Naive thymus-derived CD8-positive, alpha-beta T cell (primary cell): ENCODE measurements around the gene POLR3H. TPM values are rescaled to one million over a fixed set of nuclear protein-coding genes. Genes with fewer than 3 reads are reported as not detected.

Source experiments
- ATAC-seq, 2 donors: fragments of 150-1000 bp; cut with Tn5 transposase in 1 of 2; sonication (Bioruptor Pico), chemical (Tn5 transposase) in 1 of 2; 1 replicate in 1 of 2; 2 replicates in 1 of 2; pipeline ENCODE4 v1.10.0; 2021; ENCODE audit warnings: mild to moderate bottlenecking in 2 of 2, moderate library complexity in 2 of 2
- POLR2A ChIA-PET: fragments of 350-600 bp; sonication (Branson Sonifier 250); formaldehyde crosslinking; loops from one replicate; lab custom pipeline; 2021; ENCODE audit warnings: antibody characterized with exemption; lab: Charles Lee
- DNase-seq, 10 donors: peaks; one replicate each; pipeline versions ENCODE4 v3.0.0 to v3.0.0-alpha.2; 2020 to 2022
- H3K27ac Mint-ChIP-seq, 10 donors: one replicate each; pipeline ENCODE4 v1.8.0; 2020 to 2022; ENCODE audit warnings: mild to moderate bottlenecking in 10 of 10, mixed read lengths in 10 of 10, moderate library complexity in 4 of 10, inconsistent platforms in 1 of 10
- H3K27me3 Mint-ChIP-seq, 5 donors: one replicate each; pipeline ENCODE4 v1.8.0; 2021 to 2022; ENCODE audit warnings: mixed read lengths in 5 of 5
- H3K36me3 Mint-ChIP-seq, 3 donors: one replicate each; pipeline ENCODE4 v1.8.0; 2020 to 2022; ENCODE audit warnings: mixed read lengths in 3 of 3, mild to moderate bottlenecking in 2 of 3, inconsistent platforms in 1 of 3
- H3K4me1 Mint-ChIP-seq, 4 donors: one replicate each; pipeline ENCODE4 v1.8.0; 2021 to 2022; ENCODE audit warnings: mixed read lengths in 4 of 4
- H3K4me3 Mint-ChIP-seq, 10 donors: one replicate each; pipeline ENCODE4 v1.8.0; 2020 to 2022; ENCODE audit warnings: mild to moderate bottlenecking in 10 of 10, mixed read lengths in 10 of 10, moderate library complexity in 6 of 10, inconsistent platforms in 1 of 10
- H3K9me3 Mint-ChIP-seq, 9 donors: one replicate each; pipeline ENCODE4 v1.8.0; 2020 to 2022; ENCODE audit warnings: mixed read lengths in 9 of 9, mild to moderate bottlenecking in 3 of 9, inconsistent platforms in 1 of 9, moderate library complexity in 1 of 9
- polyA plus RNA-seq, 3 donors: library from polyadenylated mRNA; unstranded; fragments of 300-500 nt; fragmentation: Illumina TruSeq; gene quantifications; one replicate each; pipeline ENCODE4 v1.2.3, GENCODE V29; 2021
- total RNA-seq, 8 experiments: library from RNA in 2 of 8; stranded (reverse) in 2 of 8; gene quantifications; one replicate each; pipeline ENCODE4 v1.2.3 and lab custom pipeline; 2021 to 2026

The POLR3H gene
- total and polyA plus RNA-seq, 5 experiments from 2014 or later: 24.7 to 54.6 (median 30.9) TPM

- POLR2A ChIA-PET: interaction anchor here (1.4 kb wide), 1 partner anchor 36 kb away, joined by 5 read pairs; the partner anchor contains the start of gene TOB2
- Mint-ChIP-seq H3K9me3 (no peaks in the 10 kb centered on the region), H3K27ac (peak overlapping the region in 6 of 10 donors; percentile 14 to 44 (median 25)), H3K4me1 (peaks cover 18 to 81% (median 66%) of the 10 kb centered on the region in 4 donors), H3K4me3 (no peak overlapping the region), H3K36me3 (peaks cover 0 to 28% (median 0%) of the 10 kb centered on the region in 3 donors), H3K27me3 (no peaks in the 10 kb centered on the region)
- ATAC-seq: no peak
- no peak for DNase-seq
Observed at GRCh38 chr22:41482319-41482935, 61.8 kb downstream of the POLR3H start.

DNA sequence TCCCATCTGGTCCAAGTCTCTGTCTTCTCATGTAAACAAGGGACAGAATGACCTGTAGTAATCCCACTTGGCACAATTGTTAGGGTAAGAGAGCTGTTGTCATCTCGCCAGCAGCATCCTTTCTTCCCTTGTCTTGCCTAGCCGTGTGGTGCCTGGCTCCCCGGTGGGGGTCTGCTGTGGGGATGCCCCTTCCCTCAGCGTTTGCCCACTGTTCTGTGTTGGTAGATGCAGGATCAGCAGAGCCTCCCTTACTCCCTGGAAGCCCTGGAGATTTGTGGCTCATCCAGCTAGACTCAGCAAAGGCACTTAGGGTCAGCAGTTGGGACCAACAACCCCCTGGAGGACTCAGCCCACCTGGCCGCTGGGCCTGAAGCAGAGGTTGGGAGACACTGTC, 62.3 kb downstream of the POLR3H start:
- POLR2A ChIA-PET: interaction anchor here (1.4 kb wide), 1 partner anchor 36 kb away, joined by 5 read pairs; the partner anchor contains the start of gene TOB2
- no peak for ATAC-seq

GRCh38 chr22:41481131-41481830, 63.0 kb downstream of the POLR3H start:
- peaks cover 16 to 75% (median 56%) of the 10 kb centered on the region in 4 donors for H3K4me1 Mint-ChIP-seq
- H3K27me3 Mint-ChIP-seq: no peaks in the 10 kb centered on the region
- ATAC-seq (no peak), DNase-seq (no peak)
- no peaks in the 10 kb centered on the region for H3K9me3 Mint-ChIP-seq
- no peak overlapping the region for H3K4me3 Mint-ChIP-seq
- POLR2A ChIA-PET: no interaction called here
- peaks cover 0 to 28% (median 0%) of the 10 kb centered on the region in 3 donors for H3K36me3 Mint-ChIP-seq
- H3K27ac Mint-ChIP-seq: peak overlapping the region in 2 of 10 donors; percentile 19 to 51

More for the DNA sequence above, 62.3 kb downstream of the POLR3H start:
- peaks cover 0 to 26% (median 0%) of the 10 kb centered on the region in 3 donors for H3K36me3 Mint-ChIP-seq
- H3K27ac Mint-ChIP-seq: peak overlapping the region in 2 of 10 donors; percentile 14 to 51
- no peak for DNase-seq
- H3K4me1 Mint-ChIP-seq: peaks cover 18 to 79% (median 61%) of the 10 kb centered on the region in 4 donors
- no peak overlapping the region for H3K4me3 Mint-ChIP-seq
- H3K27me3 Mint-ChIP-seq: no peaks in the 10 kb centered on the region
- H3K9me3 Mint-ChIP-seq: no peaks in the 10 kb centered on the region

DNA sequence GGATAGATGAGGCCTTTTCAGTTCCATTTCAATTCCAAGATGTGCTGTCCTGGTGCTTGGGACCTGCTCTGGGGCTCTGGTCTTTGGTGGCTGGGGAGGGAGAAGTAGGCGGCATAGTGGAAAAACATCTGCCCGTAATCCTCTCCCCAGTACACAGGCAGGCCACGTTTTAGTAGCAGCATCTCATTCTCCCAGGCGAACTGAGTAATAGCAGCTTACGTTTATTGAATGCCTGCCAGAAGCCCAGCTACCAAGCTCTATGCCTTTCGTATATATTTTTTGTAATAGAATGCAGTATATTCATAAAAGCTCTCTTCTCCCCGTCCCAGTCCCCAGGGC, 63.9 kb downstream of the POLR3H start:
- H3K27me3 Mint-ChIP-seq: no peaks in the 10 kb centered on the region
- DNase-seq (no peak), ATAC-seq (no peak)
- H3K4me1 Mint-ChIP-seq: peaks cover 13 to 75% (median 52%) of the 10 kb centered on the region in 4 donors
- H3K4me3 Mint-ChIP-seq: no peak overlapping the region
- H3K36me3 Mint-ChIP-seq: peaks cover 0 to 23% (median 0%) of the 10 kb centered on the region in 3 donors
- peak overlapping the region in 1 of 10 donors; percentile 40 for H3K27ac Mint-ChIP-seq
- H3K9me3 Mint-ChIP-seq: no peaks in the 10 kb centered on the region
- POLR2A ChIA-PET: interaction anchor here (1.1 kb wide), 1 partner anchor 45 kb away, joined by 3 read pairs; no protein-coding TSS in a partner anchor

DNA sequence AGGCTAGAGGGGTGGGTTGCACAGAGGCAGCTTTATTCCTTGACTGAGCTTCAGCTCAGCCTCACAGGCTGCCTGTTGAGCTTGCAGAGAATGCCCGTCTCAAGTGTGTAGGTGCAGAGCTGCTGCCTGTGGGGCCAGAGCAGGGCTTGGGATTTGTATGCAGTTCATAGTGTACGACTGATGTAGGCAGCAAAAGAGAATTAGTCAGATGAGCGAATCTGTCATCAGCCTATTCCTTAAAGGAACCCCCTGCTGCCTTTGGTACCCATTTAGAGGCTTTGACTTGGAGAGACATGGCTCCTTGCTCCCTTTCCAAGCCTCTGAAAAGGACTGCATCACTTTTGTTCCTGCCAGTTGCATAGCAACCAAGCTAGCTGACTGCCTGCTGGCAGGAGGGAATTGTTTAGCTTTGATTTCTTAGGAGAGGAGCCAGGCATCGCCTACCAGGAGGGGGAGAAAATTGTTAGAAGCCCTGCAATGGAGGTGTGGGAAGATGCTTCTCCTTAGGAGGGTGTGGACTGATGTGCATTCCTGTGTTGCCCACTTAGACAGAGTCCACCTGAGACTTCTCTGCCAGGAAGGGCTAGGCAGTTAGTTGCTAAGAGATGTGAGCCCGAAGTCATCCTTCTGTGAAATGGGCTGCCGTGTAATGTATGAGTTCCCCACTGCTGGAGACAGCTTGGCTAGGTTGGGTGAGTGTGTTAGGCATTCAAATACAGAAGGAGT, 64.4 kb downstream of the POLR3H start:
- POLR2A ChIA-PET: interaction anchor here (1.1 kb wide), 1 partner anchor 45 kb away, joined by 3 read pairs; no protein-coding TSS in a partner anchor
- Mint-ChIP-seq H3K27me3 (no peaks in the 10 kb centered on the region), H3K4me3 (no peak overlapping the region), H3K9me3 (no peaks in the 10 kb centered on the region), H3K4me1 (peaks cover 14 to 73% (median 51%) of the 10 kb centered on the region in 4 donors), H3K27ac (peak overlapping the region in 3 of 10 donors; percentile 8 to 66 (median 33)), H3K36me3 (peaks cover 0 to 23% (median 0%) of the 10 kb centered on the region in 3 donors)
- ATAC-seq (no peak), DNase-seq (no peak)

DNA sequence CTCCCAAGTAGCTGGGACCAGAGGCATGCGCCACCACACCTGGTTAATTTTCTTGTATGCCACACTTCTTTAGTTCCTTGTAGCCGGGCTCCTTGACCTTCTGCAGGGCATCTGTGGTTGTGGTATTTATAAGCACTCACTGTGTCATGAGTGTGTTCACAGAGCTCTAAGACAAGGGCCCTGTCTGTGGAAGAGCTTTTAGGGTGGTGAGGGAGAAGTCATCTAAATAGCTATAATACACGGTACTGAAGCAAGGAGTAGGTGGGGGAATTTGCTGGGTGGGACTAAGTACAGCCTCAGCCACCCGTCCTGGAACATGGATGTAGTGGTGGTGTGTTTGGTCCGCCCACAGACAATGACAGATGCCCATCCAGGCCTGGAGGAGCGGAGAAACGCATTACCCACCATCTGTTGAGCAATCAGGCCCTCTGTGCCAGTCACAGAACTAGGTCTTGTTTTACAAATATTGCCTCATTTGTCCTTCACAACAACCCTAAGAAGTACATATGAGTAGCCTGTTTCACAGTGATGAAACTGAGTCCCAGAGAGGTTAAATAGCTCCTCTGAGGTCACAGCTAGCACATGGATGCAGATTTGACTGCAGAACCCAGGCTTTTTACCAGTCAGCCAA, 65.3 kb downstream of the POLR3H start:
- H3K27me3 Mint-ChIP-seq: no peaks in the 10 kb centered on the region
- DNase-seq: no peak

GRCh38 chr22:41478473-41478872, 65.8 kb downstream of the POLR3H start:
- peaks cover 17 to 69% (median 51%) of the 10 kb centered on the region in 4 donors for H3K4me1 Mint-ChIP-seq
- no peak for DNase-seq
- peak overlapping the region in 3 of 10 donors; percentile 19 to 66 (median 43) for H3K27ac Mint-ChIP-seq
- no peaks in the 10 kb centered on the region for H3K27me3 Mint-ChIP-seq
- POLR2A ChIA-PET: interaction anchor here (0.8 kb wide), 1 partner anchor 66 kb away, joined by 3 read pairs; no protein-coding TSS in a partner anchor
- peak overlapping the region in 1 of 10 donors; percentile 29 for H3K4me3 Mint-ChIP-seq
- H3K36me3 Mint-ChIP-seq: peaks cover 0 to 26% (median 0%) of the 10 kb centered on the region in 3 donors
- ATAC-seq: no peak
- no peaks in the 10 kb centered on the region for H3K9me3 Mint-ChIP-seq

More for the DNA sequence above, 65.3 kb downstream of the POLR3H start:
- POLR2A ChIA-PET: interaction anchor here (0.8 to 1.1 kb wide), 2 partner anchors 46 to 67 kb away, joined by 3 read pairs; no protein-coding TSS in a partner anchor
- Mint-ChIP-seq H3K9me3 (no peaks in the 10 kb centered on the region), H3K36me3 (peaks cover 0 to 24% (median 0%) of the 10 kb centered on the region in 3 donors), H3K4me1 (peaks cover 15 to 69% (median 50%) of the 10 kb centered on the region in 4 donors), H3K4me3 (peak overlapping the region in 1 of 10 donors; percentile 22), H3K27ac (peak overlapping the region in 4 of 10 donors; percentile 17 to 66 (median 30))
- ATAC-seq: no peak

Other genes with a start within 250 kb of the POLR3H start
- gene ZC3H7B, start 242.9 kb downstream of the POLR3H start, total RNA-seq: 10 to 100 TPM; 48.0 to 48.1 TPM
- gene ZC3H7B, start 242.9 kb downstream of the POLR3H start, polyA plus RNA-seq: 1 to 10 TPM in 2 of 3 donors, under 1 TPM in 1; 0.65 to 1.5 (median 1.2) TPM
- 1 to 10 TPM; 5.2 to 5.9 TPM for gene TEF, start 162.5 kb downstream of the POLR3H start, total RNA-seq
- gene TEF, start 162.5 kb downstream of the POLR3H start, polyA plus RNA-seq: 1 to 10 TPM; 2.0 to 5.7 (median 4.4) TPM
- gene TOB2, start 97.7 kb downstream of the POLR3H start, total RNA-seq: 10 to 100 TPM; 26.2 to 26.4 TPM
- 10 to 100 TPM in 1 of 3 donors, 1 to 10 TPM in 2; 8.7 to 12.1 (median 9.0) TPM for gene TOB2, start 97.7 kb downstream of the POLR3H start, polyA plus RNA-seq
- 10 to 100 TPM; 34.0 to 35.8 TPM for gene PHF5A, start 75.8 kb downstream of the POLR3H start, total RNA-seq
- 10 to 100 TPM; 17.2 to 21.4 (median 17.9) TPM for gene PHF5A, start 75.8 kb downstream of the POLR3H start, polyA plus RNA-seq
- 10 to 100 TPM; 67.7 to 75.1 TPM for gene ACO2, start 75.4 kb downstream of the POLR3H start, total RNA-seq
- 10 to 100 TPM; 64.2 to 91.9 (median 72.3) TPM for gene ACO2, start 75.4 kb downstream of the POLR3H start, polyA plus RNA-seq
- gene CSDC2, start 16.5 kb upstream of the POLR3H start, total RNA-seq: not detected
- not detected for gene CSDC2, start 16.5 kb upstream of the POLR3H start, polyA plus RNA-seq
- 10 to 100 TPM; 30.9 to 32.3 TPM for gene PMM1, start 45.4 kb upstream of the POLR3H start, total RNA-seq
- gene PMM1, start 45.4 kb upstream of the POLR3H start, polyA plus RNA-seq: 10 to 100 TPM; 29.9 to 32.8 (median 32.4) TPM
- gene DESI1, start 76.6 kb upstream of the POLR3H start, total RNA-seq: 10 to 100 TPM; 25.8 to 29.3 TPM
- gene DESI1, start 76.6 kb upstream of the POLR3H start, polyA plus RNA-seq: 10 to 100 TPM in 2 of 3 donors, 1 to 10 TPM in 1; 7.5 to 13.9 (median 11.2) TPM
- gene XRCC6, start 76.8 kb upstream of the POLR3H start, total RNA-seq: 100 to 1,000 TPM; 171 to 182 TPM
- 100 to 1,000 TPM; 436 to 513 (median 454) TPM for gene XRCC6, start 76.8 kb upstream of the POLR3H start, polyA plus RNA-seq
- gene SNU13, start 144.4 kb upstream of the POLR3H start, total RNA-seq: 100 to 1,000 TPM; 117 to 127 TPM
- gene SNU13, start 144.4 kb upstream of the POLR3H start, polyA plus RNA-seq: 100 to 1,000 TPM; 226 to 309 (median 285) TPM
- gene MEI1, start 155.0 kb upstream of the POLR3H start, total RNA-seq: 10 to 100 TPM; 52.9 to 62.8 TPM
- 100 to 1,000 TPM in 1 of 3 donors, 10 to 100 TPM in 2; 89.5 to 153 (median 98.3) TPM for gene MEI1, start 155.0 kb upstream of the POLR3H start, polyA plus RNA-seq